H9 (cell line): ENCODE results near the gene AP1G2. TPM values are rescaled to one million over a fixed set of nuclear protein-coding genes. Genes with fewer than 3 reads are reported as not detected.

ENCODE experiments used
- DNase-seq: peaks from one replicate; pipeline ENCODE4 v3.0.0-alpha.2; 2017
- H2AFZ ChIP-seq: one replicate; pipeline ENCODE4 v1.6.1; 2013; ENCODE audit warnings: mild to moderate bottlenecking, low read length, control low read depth, moderate library complexity
- H2AK5ac ChIP-seq: 2 replicates; pipeline ENCODE4 v1.6.1; 2013; ENCODE audit warnings: low read length, control low read depth, mixed read lengths; ENCODE audit not compliant: insufficient read length
- H2BK120ac ChIP-seq: one replicate; pipeline ENCODE4 v1.6.1; 2013; ENCODE audit warnings: low read depth, mild to moderate bottlenecking, low read length, control low read depth, inconsistent platforms; ENCODE audit not compliant: poor library complexity, severe bottlenecking
- H2BK12ac ChIP-seq: 2 replicates; pipeline ENCODE4 v1.6.1; 2013; ENCODE audit warnings: low read length, control low read depth, mixed read lengths, low read depth; ENCODE audit not compliant: insufficient read length
- H2BK15ac ChIP-seq: 2 replicates; pipeline ENCODE4 v1.6.1; 2013; ENCODE audit warnings: low read depth, low read length, control low read depth
- H2BK20ac ChIP-seq: one replicate; pipeline ENCODE4 v1.6.1; 2013; ENCODE audit warnings: low read depth, mild to moderate bottlenecking, low read length, control low read depth, inconsistent platforms; ENCODE audit not compliant: poor library complexity, severe bottlenecking
- H2BK5ac ChIP-seq: 2 replicates; pipeline ENCODE4 v1.6.1; 2013; ENCODE audit warnings: low read length, control low read depth, mixed read lengths; ENCODE audit not compliant: insufficient read length
- H3K14ac ChIP-seq: 2 replicates; pipeline ENCODE4 v1.6.1; 2013; ENCODE audit warnings: low read length, control low read depth; ENCODE audit not compliant: insufficient read depth
- H3K18ac ChIP-seq: 2 replicates; pipeline ENCODE4 v1.6.1; 2013; ENCODE audit warnings: low read depth, mild to moderate bottlenecking, mixed read lengths, low read length, control low read depth; ENCODE audit not compliant: insufficient read length
- H3K23ac ChIP-seq: 2 replicates; pipeline ENCODE4 v1.6.1; 2013; ENCODE audit warnings: low read length, control low read depth, mixed read lengths, low read depth; ENCODE audit not compliant: insufficient read length
- H3K23me2 ChIP-seq: 2 replicates; pipeline ENCODE4 v1.6.1; 2013; ENCODE audit warnings: low read depth, mild to moderate bottlenecking, mixed read lengths, low read length, control low read depth; ENCODE audit not compliant: insufficient read length, poor library complexity, severe bottlenecking
- H3K27ac ChIP-seq: 2 replicates; pipeline ENCODE4 v1.5.1; 2013; ENCODE audit warnings: low read length, control low read depth, mixed read lengths, low read depth; ENCODE audit not compliant: insufficient read length
- H3K27me3 ChIP-seq: 2 replicates; pipeline ENCODE4 v1.6.1; 2013; ENCODE audit warnings: low read length, control low read depth, inconsistent platforms; ENCODE audit not compliant: insufficient read depth
- H3K4ac ChIP-seq: 2 replicates; pipeline ENCODE4 v1.6.1; 2013; ENCODE audit warnings: low read depth, mild to moderate bottlenecking, control low read depth, inconsistent platforms, low read length, moderate library complexity
- H3K4me1 ChIP-seq: 2 replicates; pipeline ENCODE4 v1.6.1; 2013; ENCODE audit warnings: low read length, control low read depth, inconsistent platforms; ENCODE audit not compliant: insufficient read depth
- H3K4me2 ChIP-seq: 2 replicates; pipeline ENCODE4 v1.6.1; 2013; ENCODE audit warnings: low read length, control low read depth, mixed read lengths; ENCODE audit not compliant: insufficient read length, insufficient read depth
- H3K56ac ChIP-seq: 2 replicates; pipeline ENCODE4 v1.6.1; 2013; ENCODE audit warnings: low read depth, mild to moderate bottlenecking, mixed read lengths, low read length, control low read depth; ENCODE audit not compliant: insufficient read length
- H3K79me1 ChIP-seq: 2 replicates; pipeline ENCODE4 v1.6.1; 2013; ENCODE audit warnings: low read depth, mild to moderate bottlenecking, moderate library complexity, low read length, control low read depth, inconsistent platforms; ENCODE audit not compliant: insufficient read depth, poor library complexity, severe bottlenecking
- H3K79me2 ChIP-seq: 2 replicates; pipeline ENCODE4 v1.6.1; 2013; ENCODE audit warnings: low read length, control low read depth, inconsistent platforms; ENCODE audit not compliant: insufficient read depth
- H3K9ac ChIP-seq: 2 replicates; pipeline ENCODE4 v1.6.1; 2013; ENCODE audit warnings: low read length, control low read depth, mixed read lengths; ENCODE audit not compliant: insufficient read length; ENCODE audit errors: extremely low read depth
- H3K9me3 ChIP-seq: one replicate; pipeline ENCODE4 v1.6.1; 2013; ENCODE audit warnings: low read depth, low read length, inconsistent platforms; ENCODE audit not compliant: control insufficient read depth
- H3T11ph ChIP-seq: one replicate; pipeline ENCODE4 v1.6.1; 2013; ENCODE audit warnings: mild to moderate bottlenecking, low read length, control low read depth, inconsistent platforms
- H4K20me1 ChIP-seq: one replicate; pipeline ENCODE4 v1.6.1; 2013; ENCODE audit not compliant: control insufficient read depth, insufficient read length, insufficient read depth
- H4K5ac ChIP-seq: 2 replicates; pipeline ENCODE4 v1.6.1; 2013; ENCODE audit warnings: low read depth, mild to moderate bottlenecking, mixed read lengths, low read length, control low read depth; ENCODE audit not compliant: insufficient read length
- H4K8ac ChIP-seq: replicated peaks from 2 replicates; pipeline ENCODE4 v1.6.1; 2013; ENCODE audit warnings: low read length, control low read depth, mixed read lengths, low read depth; ENCODE audit not compliant: insufficient read length
- H4K91ac ChIP-seq: 2 replicates; pipeline ENCODE4 v1.6.1; 2013; ENCODE audit warnings: low read depth, mild to moderate bottlenecking, moderate library complexity, mixed read lengths, low read length, control low read depth; ENCODE audit not compliant: insufficient read length
- H3K27ac Mint-ChIP-seq, 3 experiments: 2 replicates in 2 of 3; 3 replicates in 1 of 3; pipeline ENCODE4 v1.8.0; 2020 to 2021; ENCODE audit warnings: mixed read lengths in 3 of 3, mild to moderate bottlenecking in 1 of 3, moderate library complexity in 1 of 3
- H3K27me3 Mint-ChIP-seq: 2 replicates; pipeline ENCODE4 v1.8.0; 2021; ENCODE audit warnings: low read depth, mild to moderate bottlenecking, moderate library complexity, mixed read lengths
- H3K36me3 Mint-ChIP-seq, 3 experiments: 2 replicates in 2 of 3; 3 replicates in 1 of 3; pipeline ENCODE4 v1.8.0; 2020 to 2021; ENCODE audit warnings: low read depth in 3 of 3, mixed read lengths in 3 of 3; ENCODE audit not compliant: insufficient read depth in 1 of 3
- H3K4me1 Mint-ChIP-seq, 2 experiments: 2 replicates each; pipeline ENCODE4 v1.8.0; 2020; ENCODE audit warnings: mixed read lengths in 2 of 2
- H3K4me3 Mint-ChIP-seq, 2 experiments: 2 replicates in 1 of 2; 3 replicates in 1 of 2; pipeline ENCODE4 v1.8.0; 2020 to 2021; ENCODE audit warnings: mild to moderate bottlenecking in 2 of 2, mixed read lengths in 2 of 2, moderate library complexity in 1 of 2
- H3K9me3 Mint-ChIP-seq, 2 experiments: 2 replicates in 1 of 2; 3 replicates in 1 of 2; pipeline ENCODE4 v1.8.0; 2020; ENCODE audit warnings: mild to moderate bottlenecking in 2 of 2, mixed read lengths in 2 of 2, moderate library complexity in 1 of 2
- CTCF ChIP-seq: fragments of 200-600 bp; sonication (generic); conservative IDR thresholded peaks from 3 replicates; pipeline ENCODE4 v1.8.0; 2021; ENCODE audit warnings: antibody characterized with exemption, mild to moderate bottlenecking
- WGBS: extraction: QIAGEN DNeasy Blood & Tissue Kit; methylation state at CpG from one replicate; pipeline ENCODE4 v1.1.7; 2013; ENCODE audit warnings: missing lambda C conversion rate, low lambda C conversion rate, mixed read lengths; ENCODE audit not compliant: insufficient read length; ENCODE audit errors: extremely low coverage; 5-methylcytosine and 5-hydroxymethylcytosine counted together
- total RNA-seq: library from RNA; stranded (reverse); gene quantifications from 2 replicates; pipeline ENCODE4 v1.2.1, GENCODE V29; 2021

The AP1G2 gene
- total RNA-seq, 1 experiment from 2014 or later, result 107 TPM

DNA sequence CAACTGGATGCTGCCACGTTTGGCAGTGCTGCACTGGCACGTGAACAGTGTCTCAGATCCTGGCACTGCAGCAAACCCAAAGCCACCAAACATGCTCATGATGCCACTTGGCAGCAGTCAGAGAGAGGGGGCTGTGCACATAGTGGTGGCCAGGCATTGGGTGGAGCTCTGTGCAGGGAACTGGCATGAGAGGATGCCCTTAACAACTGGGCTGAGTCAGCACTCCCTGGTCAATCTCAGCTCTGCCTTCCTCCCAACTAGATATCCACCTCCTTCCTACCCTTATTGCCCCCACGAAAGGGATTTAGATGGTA, 53.0 kb downstream of the AP1G2 start:
- Histone ChIP-seq H3K56ac (no peak overlapping the region), H3K4me2 (no peak overlapping the region), H3K14ac (no peak overlapping the region), H3K9me3 (no peaks in the 10 kb centered on the region), H2BK5ac (no peak overlapping the region), H4K5ac (no peak overlapping the region), H3K4ac (no peak overlapping the region), H3K27me3 (no peaks in the 10 kb centered on the region; the same call in 1 of the 2 replicates), H2AFZ (no peak overlapping the region), H4K8ac (no peak overlapping the region), H3K27ac (no peak overlapping the region), H2BK12ac (no peak overlapping the region), H3K23me2 (peaks cover 3% of the 10 kb centered on the region), H3K9ac (no peak overlapping the region), H2BK20ac (no peak overlapping the region), H2BK120ac (no peak overlapping the region), H2BK15ac (no peak overlapping the region), H2AK5ac (no peak overlapping the region), H3K79me1 (no peaks in the 10 kb centered on the region), H3K18ac (no peak overlapping the region), H3K4me1 (peaks cover 15% of the 10 kb centered on the region), H4K91ac (no peak overlapping the region), H3K79me2 (no peaks in the 10 kb centered on the region), H3T11ph (no peak overlapping the region), H3K23ac (no peak overlapping the region), H4K20me1 (no peaks in the 10 kb centered on the region)
- Mint-ChIP-seq H3K27ac (no peak overlapping the region), H3K9me3 (no peaks in the 10 kb centered on the region), H3K4me3 (no peak overlapping the region), H3K4me1 (peaks cover 24 to 39% of the 10 kb centered on the region in 2 experiments), H3K27me3 (peaks cover 20% of the 10 kb centered on the region), H3K36me3 (no peaks in the 10 kb centered on the region)
- TF ChIP-seq CTCF, result no peak
- peak; percentile 11 for DNase-seq
- no CpG with 5 or more reads among the region's 3 CpGs for WGBS
